HepG2 (cell line): ENCODE data around the gene NDE1. TPM values are rescaled to one million over a fixed set of nuclear protein-coding genes. Genes with fewer than 3 reads are reported as not detected.
A peak's percentile ranks its signal among the peaks of the same experiment; 100 is the strongest.

Source experiments
- ARID2 ChIP-seq: sonication (generic); formaldehyde crosslinking; IDR thresholded peaks from 2 replicates; pipeline ENCODE4 v1.8.1; 2022; ENCODE audit warnings: mild to moderate bottlenecking, missing genetic modification reagents, borderline replicate concordance
- GATAD1 ChIP-seq: IDR thresholded peaks from 2 replicates; pipeline ENCODE4 v1.6.1; 2016; ENCODE audit warnings: missing genetic modification reagents, missing compliant biosample characterization
- HMGA1 ChIP-seq: sonication (generic); formaldehyde crosslinking; conservative IDR thresholded peaks from 2 replicates; pipeline ENCODE4 v1.4.0; 2020; ENCODE audit warnings: missing genetic modification reagents
- SIX1 ChIP-seq: sonication (generic); formaldehyde crosslinking; IDR thresholded peaks from 2 replicates; pipeline ENCODE4 v1.4.0; 2020; ENCODE audit warnings: missing genetic modification reagents, borderline replicate concordance
- SMAD1 ChIP-seq: sonication (generic); formaldehyde crosslinking; IDR thresholded peaks from 2 replicates; pipeline ENCODE4 v1.4.0; 2020; ENCODE audit warnings: missing genetic modification reagents, low read depth, mild to moderate bottlenecking, borderline replicate concordance
- ZC3H13 ChIP-seq: sonication (generic); formaldehyde crosslinking; IDR thresholded peaks from 2 replicates; pipeline ENCODE4 v1.8.1; 2023; ENCODE audit warnings: mild to moderate bottlenecking, missing genetic modification reagents, moderate library complexity
- ZFYVE20 ChIP-seq: sonication (generic); formaldehyde crosslinking; IDR thresholded peaks from 2 replicates; pipeline ENCODE4 v1.8.0; 2023; ENCODE audit warnings: low read depth, mild to moderate bottlenecking, moderate library complexity, missing genetic modification reagents, borderline replicate concordance
- ZNF484 ChIP-seq: sonication (generic); formaldehyde crosslinking; IDR thresholded peaks from 2 replicates; pipeline ENCODE4 v1.5.1; 2020; ENCODE audit warnings: mild to moderate bottlenecking, low read depth, missing genetic modification reagents, borderline replicate concordance
- ZNF737 ChIP-seq: sonication (generic); formaldehyde crosslinking; IDR thresholded peaks from 2 replicates; pipeline ENCODE4 v1.5.0; 2020; ENCODE audit warnings: missing genetic modification reagents, mild to moderate bottlenecking, borderline replicate concordance
- ZNF781 ChIP-seq: sonication (generic); formaldehyde crosslinking; IDR thresholded peaks from 2 replicates; pipeline ENCODE4 v1.5.1; 2020; ENCODE audit warnings: borderline replicate concordance, mild to moderate bottlenecking, missing genetic modification reagents; ENCODE audit errors: not compliant biosample characterization
- ZNF790 ChIP-seq: sonication (generic); formaldehyde crosslinking; IDR thresholded peaks from 2 replicates; pipeline ENCODE4 v1.8.0; 2022; ENCODE audit warnings: missing genetic modification reagents, mild to moderate bottlenecking, borderline replicate concordance
- ZNF879 ChIP-seq: sonication (generic); formaldehyde crosslinking; IDR thresholded peaks from 2 replicates; pipeline ENCODE4 v1.8.1; 2023; ENCODE audit warnings: missing genetic modification reagents
- polyA plus RNA-seq, 8 experiments: library from polyadenylated mRNA; depleted of rRNA in 3 of 8; stranded (reverse) in 7 of 8; unstranded in 1 of 8; fragments of >200 nt; fragmentation: Illumina TruSeq in 4 of 8; extraction: Trizol in 4 of 8; gene quantifications; 2 replicates each; pipeline versions ENCODE4 v1.2.1 to v1.2.3, GENCODE V29; 2011 to 2016; ENCODE audit warnings: low read depth in 4 of 8, missing spikeins in 1 of 8, mixed read lengths in 1 of 8; ENCODE audit not compliant: insufficient read depth in 1 of 8
- total RNA-seq, 5 experiments: library from RNA; depleted of rRNA; stranded (reverse); fragments of >200 nt; fragmentation: Illumina TruSeq; extraction: Trizol; gene quantifications; 2 replicates each; pipeline ENCODE4 v1.2.3, GENCODE V29; 2016; ENCODE audit warnings: low read depth in 1 of 5
- TF ChIP-seq, protein P1 (sequence below): sonication (generic); formaldehyde crosslinking; conservative IDR thresholded peaks from 2 replicates; pipeline ENCODE4 v1.8.0; 2022; ENCODE audit warnings: low read depth, missing genetic modification reagents
- TF ChIP-seq, protein P2 (sequence below): sonication (generic); formaldehyde crosslinking; IDR thresholded peaks from 2 replicates; pipeline ENCODE4 v1.4.0; 2020; ENCODE audit warnings: missing genetic modification reagents, mild to moderate bottlenecking, borderline replicate concordance
- TF ChIP-seq, protein P3 (sequence below): sonication (generic); formaldehyde crosslinking; IDR thresholded peaks from 2 replicates; pipeline ENCODE4 v1.5.0; 2020; ENCODE audit warnings: missing genetic modification reagents
- TF ChIP-seq, protein P4 (sequence below): sonication (generic); formaldehyde crosslinking; IDR thresholded peaks from 2 replicates; pipeline ENCODE4 v1.9.0; 2021; ENCODE audit warnings: missing genetic modification reagents, borderline replicate concordance
- TF ChIP-seq, protein P5 (sequence below): sonication (generic); formaldehyde crosslinking; IDR thresholded peaks from 2 replicates; pipeline ENCODE4 v1.4.0; 2020; ENCODE audit warnings: mild to moderate bottlenecking, missing genetic modification reagents, borderline replicate concordance

The NDE1 gene
- total and polyA plus RNA-seq, 2 of the 13 experiments (the other 11 are each of a cell fraction or from before 2014, with no cell fraction given) = 40.9 to 72.5 TPM

DNA sequence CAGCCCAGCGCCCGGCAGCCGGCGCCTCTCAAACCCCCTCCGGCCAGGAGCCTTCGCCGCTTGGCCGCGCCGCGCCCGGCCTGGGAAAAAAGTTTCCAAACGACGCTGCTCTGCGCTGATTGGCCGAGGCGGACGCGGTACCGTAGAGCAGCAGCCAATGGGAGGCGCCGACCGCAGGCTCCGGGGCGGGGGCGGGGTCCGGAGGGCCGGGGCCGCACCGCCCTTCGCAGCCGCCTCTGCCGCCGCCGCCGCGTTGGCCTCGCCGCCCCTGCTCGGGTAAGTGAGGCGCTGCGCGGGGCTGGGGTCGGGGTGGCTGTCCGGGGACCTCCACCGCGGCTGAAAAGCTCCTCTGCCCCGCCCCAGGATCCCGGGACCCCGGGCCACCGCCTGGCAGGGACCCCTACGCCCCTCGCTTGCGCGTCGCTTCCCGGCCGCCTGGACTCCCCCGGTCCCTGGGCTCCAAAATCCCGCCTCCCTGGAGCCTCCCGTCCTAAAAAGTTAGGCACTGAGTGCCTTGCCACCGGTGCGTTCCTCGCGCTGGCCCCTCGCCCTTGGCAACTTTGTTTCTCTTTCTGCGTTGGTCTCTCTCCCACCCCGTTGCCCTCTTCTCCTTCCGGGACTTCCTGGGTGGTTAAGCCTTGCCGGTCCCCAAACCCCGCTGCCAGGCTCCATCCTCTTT, at the start of gene NDE1 (continued):
- TF ChIP-seq, protein P1, sequence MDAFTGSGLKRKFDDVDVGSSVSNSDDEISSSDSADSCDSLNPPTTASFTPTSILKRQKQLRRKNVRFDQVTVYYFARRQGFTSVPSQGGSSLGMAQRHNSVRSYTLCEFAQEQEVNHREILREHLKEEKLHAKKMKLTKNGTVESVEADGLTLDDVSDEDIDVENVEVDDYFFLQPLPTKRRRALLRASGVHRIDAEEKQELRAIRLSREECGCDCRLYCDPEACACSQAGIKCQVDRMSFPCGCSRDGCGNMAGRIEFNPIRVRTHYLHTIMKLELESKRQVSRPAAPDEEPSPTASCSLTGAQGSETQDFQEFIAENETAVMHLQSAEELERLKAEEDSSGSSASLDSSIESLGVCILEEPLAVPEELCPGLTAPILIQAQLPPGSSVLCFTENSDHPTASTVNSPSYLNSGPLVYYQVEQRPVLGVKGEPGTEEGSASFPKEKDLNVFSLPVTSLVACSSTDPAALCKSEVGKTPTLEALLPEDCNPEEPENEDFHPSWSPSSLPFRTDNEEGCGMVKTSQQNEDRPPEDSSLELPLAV = no peak
- TF ChIP-seq ZNF737 (CRISPR knock-in tag) = 0 out of 2 replicates have a peak, but pooled peaks have one; percentile 57
- no peak for TF ChIP-seq ZNF781 (CRISPR knock-in tag)
- no peak for TF ChIP-seq SIX1
- TF ChIP-seq, protein P2, sequence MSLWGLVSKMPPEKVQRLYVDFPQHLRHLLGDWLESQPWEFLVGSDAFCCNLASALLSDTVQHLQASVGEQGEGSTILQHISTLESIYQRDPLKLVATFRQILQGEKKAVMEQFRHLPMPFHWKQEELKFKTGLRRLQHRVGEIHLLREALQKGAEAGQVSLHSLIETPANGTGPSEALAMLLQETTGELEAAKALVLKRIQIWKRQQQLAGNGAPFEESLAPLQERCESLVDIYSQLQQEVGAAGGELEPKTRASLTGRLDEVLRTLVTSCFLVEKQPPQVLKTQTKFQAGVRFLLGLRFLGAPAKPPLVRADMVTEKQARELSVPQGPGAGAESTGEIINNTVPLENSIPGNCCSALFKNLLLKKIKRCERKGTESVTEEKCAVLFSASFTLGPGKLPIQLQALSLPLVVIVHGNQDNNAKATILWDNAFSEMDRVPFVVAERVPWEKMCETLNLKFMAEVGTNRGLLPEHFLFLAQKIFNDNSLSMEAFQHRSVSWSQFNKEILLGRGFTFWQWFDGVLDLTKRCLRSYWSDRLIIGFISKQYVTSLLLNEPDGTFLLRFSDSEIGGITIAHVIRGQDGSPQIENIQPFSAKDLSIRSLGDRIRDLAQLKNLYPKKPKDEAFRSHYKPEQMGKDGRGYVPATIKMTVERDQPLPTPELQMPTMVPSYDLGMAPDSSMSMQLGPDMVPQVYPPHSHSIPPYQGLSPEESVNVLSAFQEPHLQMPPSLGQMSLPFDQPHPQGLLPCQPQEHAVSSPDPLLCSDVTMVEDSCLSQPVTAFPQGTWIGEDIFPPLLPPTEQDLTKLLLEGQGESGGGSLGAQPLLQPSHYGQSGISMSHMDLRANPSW = no peak
- TF ChIP-seq GATAD1 (CRISPR knock-in tag) = no peak
- TF ChIP-seq SMAD1 = no peak; the same call in 1 of the 2 replicates
- TF ChIP-seq, protein P3, sequence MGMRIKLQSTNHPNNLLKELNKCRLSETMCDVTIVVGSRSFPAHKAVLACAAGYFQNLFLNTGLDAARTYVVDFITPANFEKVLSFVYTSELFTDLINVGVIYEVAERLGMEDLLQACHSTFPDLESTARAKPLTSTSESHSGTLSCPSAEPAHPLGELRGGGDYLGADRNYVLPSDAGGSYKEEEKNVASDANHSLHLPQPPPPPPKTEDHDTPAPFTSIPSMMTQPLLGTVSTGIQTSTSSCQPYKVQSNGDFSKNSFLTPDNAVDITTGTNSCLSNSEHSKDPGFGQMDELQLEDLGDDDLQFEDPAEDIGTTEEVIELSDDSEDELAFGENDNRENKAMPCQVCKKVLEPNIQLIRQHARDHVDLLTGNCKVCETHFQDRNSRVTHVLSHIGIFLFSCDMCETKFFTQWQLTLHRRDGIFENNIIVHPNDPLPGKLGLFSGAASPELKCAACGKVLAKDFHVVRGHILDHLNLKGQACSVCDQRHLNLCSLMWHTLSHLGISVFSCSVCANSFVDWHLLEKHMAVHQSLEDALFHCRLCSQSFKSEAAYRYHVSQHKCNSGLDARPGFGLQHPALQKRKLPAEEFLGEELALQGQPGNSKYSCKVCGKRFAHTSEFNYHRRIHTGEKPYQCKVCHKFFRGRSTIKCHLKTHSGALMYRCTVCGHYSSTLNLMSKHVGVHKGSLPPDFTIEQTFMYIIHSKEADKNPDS = peak; percentile 42; the same call in 1 of the 2 replicates
- TF ChIP-seq, protein P4, sequence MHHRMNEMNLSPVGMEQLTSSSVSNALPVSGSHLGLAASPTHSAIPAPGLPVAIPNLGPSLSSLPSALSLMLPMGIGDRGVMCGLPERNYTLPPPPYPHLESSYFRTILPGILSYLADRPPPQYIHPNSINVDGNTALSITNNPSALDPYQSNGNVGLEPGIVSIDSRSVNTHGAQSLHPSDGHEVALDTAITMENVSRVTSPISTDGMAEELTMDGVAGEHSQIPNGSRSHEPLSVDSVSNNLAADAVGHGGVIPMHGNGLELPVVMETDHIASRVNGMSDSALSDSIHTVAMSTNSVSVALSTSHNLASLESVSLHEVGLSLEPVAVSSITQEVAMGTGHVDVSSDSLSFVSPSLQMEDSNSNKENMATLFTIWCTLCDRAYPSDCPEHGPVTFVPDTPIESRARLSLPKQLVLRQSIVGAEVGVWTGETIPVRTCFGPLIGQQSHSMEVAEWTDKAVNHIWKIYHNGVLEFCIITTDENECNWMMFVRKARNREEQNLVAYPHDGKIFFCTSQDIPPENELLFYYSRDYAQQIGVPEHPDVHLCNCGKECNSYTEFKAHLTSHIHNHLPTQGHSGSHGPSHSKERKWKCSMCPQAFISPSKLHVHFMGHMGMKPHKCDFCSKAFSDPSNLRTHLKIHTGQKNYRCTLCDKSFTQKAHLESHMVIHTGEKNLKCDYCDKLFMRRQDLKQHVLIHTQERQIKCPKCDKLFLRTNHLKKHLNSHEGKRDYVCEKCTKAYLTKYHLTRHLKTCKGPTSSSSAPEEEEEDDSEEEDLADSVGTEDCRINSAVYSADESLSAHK = no peak
- TF ChIP-seq, protein P5, sequence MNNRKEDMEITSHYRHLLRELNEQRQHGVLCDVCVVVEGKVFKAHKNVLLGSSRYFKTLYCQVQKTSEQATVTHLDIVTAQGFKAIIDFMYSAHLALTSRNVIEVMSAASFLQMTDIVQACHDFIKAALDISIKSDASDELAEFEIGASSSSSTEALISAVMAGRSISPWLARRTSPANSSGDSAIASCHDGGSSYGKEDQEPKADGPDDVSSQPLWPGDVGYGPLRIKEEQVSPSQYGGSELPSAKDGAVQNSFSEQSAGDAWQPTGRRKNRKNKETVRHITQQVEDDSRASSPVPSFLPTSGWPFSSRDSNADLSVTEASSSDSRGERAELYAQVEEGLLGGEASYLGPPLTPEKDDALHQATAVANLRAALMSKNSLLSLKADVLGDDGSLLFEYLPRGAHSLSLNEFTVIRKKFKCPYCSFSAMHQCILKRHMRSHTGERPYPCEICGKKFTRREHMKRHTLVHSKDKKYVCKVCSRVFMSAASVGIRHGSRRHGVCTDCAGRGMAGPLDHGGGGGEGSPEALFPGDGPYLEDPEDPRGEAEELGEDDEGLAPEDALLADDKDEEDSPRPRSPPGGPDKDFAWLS = no peak
- TF ChIP-seq ZNF484 (CRISPR knock-in tag) = 0 out of 2 replicates have a peak, but pooled peaks have one; percentile 10
- TF ChIP-seq HMGA1 (CRISPR knock-in tag) = no peak
- TF ChIP-seq ZNF879 (CRISPR knock-in tag) = no peak
- peak; percentile 47; the same call in 1 of the 2 replicates for TF ChIP-seq ZC3H13 (CRISPR knock-in tag)
- TF ChIP-seq ZNF790 = peak; percentile 57; the same call in 1 of the 2 replicates
- TF ChIP-seq ARID2 (CRISPR knock-in tag) = no peak
- no peak; the same call in 1 of the 2 replicates for TF ChIP-seq ZFYVE20
